Measurements from ENCODE around the gene CACNA1C.

Gene CACNA1C

GRCh38 chr12:2555487-2556082 lies 502.8 kb downstream of the CACNA1C start:
- no peaks in the 10 kb centered on the region for H3K4me1 ChIP-seq (ENCODE audit: control insufficient read depth, insufficient read depth, low read length)
- no peak overlapping the region for H3K4me3 ChIP-seq (ENCODE audit: insufficient read depth, low read depth, low read length)
- H3K36me3 ChIP-seq (ENCODE audit: control insufficient read depth, insufficient read depth, low read length): no peaks in the 10 kb centered on the region
- no peaks in the 10 kb centered on the region for H3K9me3 ChIP-seq (ENCODE audit: control insufficient read depth, low read length)
- WGBS, 2 experiments: 80 to 83% methylated on average over 19 of the region's 19 CpGs
- no peak overlapping the region for H3K27ac ChIP-seq (ENCODE audit: insufficient read depth, low read depth, low read length, poor library complexity, severe bottlenecking)
- no peaks in the 10 kb centered on the region for H3K27me3 ChIP-seq (ENCODE audit: control insufficient read depth, insufficient read depth, low read length, poor library complexity, severe bottlenecking)

GRCh38 chr12:2557597-2557996 lies 504.8 kb downstream of the CACNA1C start:
- no peak overlapping the region for H3K4me3 ChIP-seq (ENCODE audit: insufficient read depth, low read depth, low read length)
- no peak overlapping the region for H3K27ac ChIP-seq (ENCODE audit: insufficient read depth, low read depth, low read length, poor library complexity, severe bottlenecking)
- no peaks in the 10 kb centered on the region for H3K27me3 ChIP-seq (ENCODE audit: control insufficient read depth, insufficient read depth, low read length, poor library complexity, severe bottlenecking)
- H3K4me1 ChIP-seq (ENCODE audit: control insufficient read depth, insufficient read depth, low read length): no peaks in the 10 kb centered on the region
- 76 to 80% methylated on average over 3 of the region's 3 CpGs for WGBS, 2 experiments
- H3K9me3 ChIP-seq (ENCODE audit: control insufficient read depth, low read length): no peaks in the 10 kb centered on the region
- no peaks in the 10 kb centered on the region for H3K36me3 ChIP-seq (ENCODE audit: control insufficient read depth, insufficient read depth, low read length)

DNA sequence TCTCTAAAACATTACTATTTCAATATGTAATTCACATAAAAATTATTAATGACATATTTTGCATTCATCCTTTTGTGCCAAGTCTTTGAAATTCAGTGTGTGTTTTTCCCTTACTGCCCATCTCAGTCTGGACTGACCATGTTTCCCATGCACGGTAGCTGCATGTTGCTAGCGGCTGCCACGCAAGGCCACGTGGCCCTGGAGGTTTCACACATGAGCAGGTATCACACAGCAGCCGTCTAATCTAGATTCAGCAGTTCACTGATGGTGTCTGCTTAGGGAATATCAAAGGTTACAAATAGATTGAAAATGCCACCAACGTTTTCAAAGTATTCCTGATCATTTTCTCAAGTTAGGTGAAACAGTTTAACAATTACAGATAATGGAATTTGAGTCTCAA lies 507.1 kb downstream of the CACNA1C start:
- H3K27ac ChIP-seq (ENCODE audit: insufficient read depth, low read depth, low read length, poor library complexity, severe bottlenecking): no peak overlapping the region
- H3K4me3 ChIP-seq (ENCODE audit: insufficient read depth, low read depth, low read length): no peak overlapping the region
- H3K27me3 ChIP-seq (ENCODE audit: control insufficient read depth, insufficient read depth, low read length, poor library complexity, severe bottlenecking): no peaks in the 10 kb centered on the region
- WGBS, 2 experiments: 93 to 96% methylated on average over 6 of the region's 6 CpGs
- no peaks in the 10 kb centered on the region for H3K36me3 ChIP-seq (ENCODE audit: control insufficient read depth, insufficient read depth, low read length)
- no peaks in the 10 kb centered on the region for H3K4me1 ChIP-seq (ENCODE audit: control insufficient read depth, insufficient read depth, low read length)
- no peaks in the 10 kb centered on the region for H3K9me3 ChIP-seq (ENCODE audit: control insufficient read depth, low read length)

- WGBS, 2 experiments: 95 to 96% methylated on average over 4 of the region's 4 CpGs
Measured at GRCh38 chr12:2560356-2560755, 507.6 kb downstream of the CACNA1C start.

DNA sequence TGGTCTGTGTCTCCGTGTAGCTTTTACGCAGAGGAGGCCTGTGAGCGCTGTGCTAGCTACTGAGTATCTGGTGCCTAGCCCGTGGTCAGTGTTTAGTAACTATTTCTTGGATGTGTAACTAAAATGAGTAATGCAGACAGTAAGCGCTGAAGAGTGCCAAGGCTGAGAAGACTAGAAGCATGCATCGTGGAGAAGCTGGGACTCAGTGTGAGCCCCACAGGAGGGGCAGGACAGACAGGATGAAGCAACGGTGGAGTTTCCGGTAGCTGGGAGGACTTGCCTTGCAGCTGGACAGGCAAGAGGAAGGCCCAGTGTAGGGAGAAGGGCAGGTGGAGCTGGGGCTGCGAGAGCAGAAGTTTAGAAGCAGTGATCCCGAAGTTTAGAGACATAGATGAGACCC lies 508.6 kb downstream of the CACNA1C start:
- Histone ChIP-seq H3K27me3 (ENCODE audit: control insufficient read depth, insufficient read depth, low read length, poor library complexity, severe bottlenecking) (no peaks in the 10 kb centered on the region), H3K4me1 (ENCODE audit: control insufficient read depth, insufficient read depth, low read length) (no peaks in the 10 kb centered on the region), H3K36me3 (ENCODE audit: control insufficient read depth, insufficient read depth, low read length) (no peaks in the 10 kb centered on the region), H3K4me3 (ENCODE audit: insufficient read depth, low read depth, low read length) (no peak overlapping the region), H3K9me3 (ENCODE audit: control insufficient read depth, low read length) (no peaks in the 10 kb centered on the region), H3K27ac (ENCODE audit: insufficient read depth, low read depth, low read length, poor library complexity, severe bottlenecking) (no peak overlapping the region)
- 93 to 94% methylated on average over 10 of the region's 10 CpGs for WGBS, 2 experiments

More at GRCh38 chr12:2560356-2560755, 507.6 kb downstream of the CACNA1C start:
- H3K27me3 ChIP-seq (ENCODE audit: control insufficient read depth, insufficient read depth, low read length, poor library complexity, severe bottlenecking): no peaks in the 10 kb centered on the region
- no peak overlapping the region for H3K4me3 ChIP-seq (ENCODE audit: insufficient read depth, low read depth, low read length)
- no peak overlapping the region for H3K27ac ChIP-seq (ENCODE audit: insufficient read depth, low read depth, low read length, poor library complexity, severe bottlenecking)
- H3K4me1 ChIP-seq (ENCODE audit: control insufficient read depth, insufficient read depth, low read length): no peaks in the 10 kb centered on the region
- no peaks in the 10 kb centered on the region for H3K36me3 ChIP-seq (ENCODE audit: control insufficient read depth, insufficient read depth, low read length)
- no peaks in the 10 kb centered on the region for H3K9me3 ChIP-seq (ENCODE audit: control insufficient read depth, low read length)

GRCh38 chr12:2562400-2562799 lies 509.6 kb downstream of the CACNA1C start:
- Histone ChIP-seq H3K36me3 (ENCODE audit: control insufficient read depth, insufficient read depth, low read length) (no peaks in the 10 kb centered on the region), H3K4me3 (ENCODE audit: insufficient read depth, low read depth, low read length) (no peak overlapping the region), H3K9me3 (ENCODE audit: control insufficient read depth, low read length) (no peaks in the 10 kb centered on the region), H3K27ac (ENCODE audit: insufficient read depth, low read depth, low read length, poor library complexity, severe bottlenecking) (no peak overlapping the region), H3K4me1 (ENCODE audit: control insufficient read depth, insufficient read depth, low read length) (no peaks in the 10 kb centered on the region), H3K27me3 (ENCODE audit: control insufficient read depth, insufficient read depth, low read length, poor library complexity, severe bottlenecking) (no peaks in the 10 kb centered on the region)
- 88% methylated on average over 3 of the region's 3 CpGs for WGBS, 2 experiments

DNA sequence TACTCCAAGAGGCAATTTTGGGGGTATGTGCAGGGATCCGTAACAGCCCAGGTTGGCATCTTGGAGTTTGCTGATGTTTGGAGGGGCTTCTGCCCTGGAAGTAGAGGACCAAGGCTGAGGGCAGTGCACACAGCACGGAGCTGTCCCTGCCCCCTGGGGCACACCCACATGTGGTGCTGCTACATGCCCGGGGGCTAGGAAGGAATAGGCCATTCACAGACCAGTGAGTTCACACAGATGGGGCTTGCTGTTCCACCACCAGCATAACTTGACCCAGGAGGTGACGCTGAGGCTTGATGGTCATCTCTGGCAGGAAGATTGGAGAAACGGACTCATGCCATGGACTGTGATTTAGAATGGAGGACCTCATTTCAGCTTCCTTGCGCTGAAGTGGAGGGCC lies 510.9 kb downstream of the CACNA1C start:
- 87 to 90% methylated on average over 6 of the region's 6 CpGs for WGBS, 2 experiments
- no peaks in the 10 kb centered on the region for H3K9me3 ChIP-seq (ENCODE audit: control insufficient read depth, low read length)
- no peaks in the 10 kb centered on the region for H3K4me1 ChIP-seq (ENCODE audit: control insufficient read depth, insufficient read depth, low read length)
- no peaks in the 10 kb centered on the region for H3K27me3 ChIP-seq (ENCODE audit: control insufficient read depth, insufficient read depth, low read length, poor library complexity, severe bottlenecking)
- H3K27ac ChIP-seq (ENCODE audit: insufficient read depth, low read depth, low read length, poor library complexity, severe bottlenecking): no peak overlapping the region
- H3K36me3 ChIP-seq (ENCODE audit: control insufficient read depth, insufficient read depth, low read length): no peaks in the 10 kb centered on the region
- no peak overlapping the region for H3K4me3 ChIP-seq (ENCODE audit: insufficient read depth, low read depth, low read length)

- WGBS, 2 experiments: 94 to 95% methylated on average over 12 of the region's 12 CpGs
- H3K27me3 ChIP-seq (ENCODE audit: control insufficient read depth, insufficient read depth, low read length, poor library complexity, severe bottlenecking): peaks cover 4% of the 10 kb centered on the region
- no peak overlapping the region for H3K4me3 ChIP-seq (ENCODE audit: insufficient read depth, low read depth, low read length)
- H3K36me3 ChIP-seq (ENCODE audit: control insufficient read depth, insufficient read depth, low read length): no peaks in the 10 kb centered on the region
- H3K4me1 ChIP-seq (ENCODE audit: control insufficient read depth, insufficient read depth, low read length): no peaks in the 10 kb centered on the region
- H3K9me3 ChIP-seq (ENCODE audit: control insufficient read depth, low read length): no peaks in the 10 kb centered on the region
- no peak overlapping the region for H3K27ac ChIP-seq (ENCODE audit: insufficient read depth, low read depth, low read length, poor library complexity, severe bottlenecking)
Measured at GRCh38 chr12:2566161-2566560, 513.4 kb downstream of the CACNA1C start.

DNA sequence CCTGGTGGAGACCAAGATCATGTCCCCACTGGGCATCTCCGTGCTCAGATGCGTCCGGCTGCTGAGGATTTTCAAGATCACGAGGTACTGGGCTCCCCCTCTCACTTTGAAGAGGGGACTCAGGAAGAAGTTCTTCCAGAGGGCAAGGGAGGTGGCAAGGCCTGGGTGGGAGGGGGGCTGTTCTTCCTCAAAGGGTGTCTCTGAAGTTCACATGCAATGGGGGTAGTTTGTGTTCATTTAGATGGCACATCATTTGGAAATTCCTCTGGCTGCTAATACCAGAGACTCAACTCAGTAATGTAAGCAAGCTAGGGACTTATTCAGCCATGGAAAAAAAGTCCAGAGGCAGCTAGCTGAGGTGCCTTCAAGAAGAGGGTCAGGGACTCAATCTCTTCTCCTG lies 514.9 kb downstream of the CACNA1C start:
- no peak overlapping the region for H3K27ac ChIP-seq (ENCODE audit: insufficient read depth, low read depth, low read length, poor library complexity, severe bottlenecking)
- no peaks in the 10 kb centered on the region for H3K4me1 ChIP-seq (ENCODE audit: control insufficient read depth, insufficient read depth, low read length)
- H3K36me3 ChIP-seq (ENCODE audit: control insufficient read depth, insufficient read depth, low read length): no peaks in the 10 kb centered on the region
- H3K4me3 ChIP-seq (ENCODE audit: insufficient read depth, low read depth, low read length): no peak overlapping the region
- WGBS, 2 experiments: 94 to 96% methylated on average over 4 of the region's 4 CpGs
- H3K27me3 ChIP-seq (ENCODE audit: control insufficient read depth, insufficient read depth, low read length, poor library complexity, severe bottlenecking): peaks cover 10% of the 10 kb centered on the region
- no peaks in the 10 kb centered on the region for H3K9me3 ChIP-seq (ENCODE audit: control insufficient read depth, low read length)

GRCh38 chr12:2570562-2570961 lies 517.8 kb downstream of the CACNA1C start:
- no peak overlapping the region for H3K4me3 ChIP-seq (ENCODE audit: insufficient read depth, low read depth, low read length)
- no peak overlapping the region for H3K27ac ChIP-seq (ENCODE audit: insufficient read depth, low read depth, low read length, poor library complexity, severe bottlenecking)
- WGBS, 2 experiments: 90 to 94% methylated on average over 7 of the region's 7 CpGs
- H3K36me3 ChIP-seq (ENCODE audit: control insufficient read depth, insufficient read depth, low read length): no peaks in the 10 kb centered on the region
- H3K4me1 ChIP-seq (ENCODE audit: control insufficient read depth, insufficient read depth, low read length): no peaks in the 10 kb centered on the region
- peaks cover 16% of the 10 kb centered on the region for H3K27me3 ChIP-seq (ENCODE audit: control insufficient read depth, insufficient read depth, low read length, poor library complexity, severe bottlenecking)
- no peaks in the 10 kb centered on the region for H3K9me3 ChIP-seq (ENCODE audit: control insufficient read depth, low read length)
